GM18907 (cell line): ENCODE data around the gene HIP1.
A peak's percentile ranks its signal among the peaks of the same experiment; 100 is the strongest.
"Not testable (repeated sequence)": the region's sequence is repeated elsewhere in the genome, so short reads cannot be mapped to it uniquely, and the experiment has no call there.

Source experiments
- ATAC-seq: cut with Tn5 transposase; IDR thresholded peaks from one replicate; pipeline ENCODE4 v1.9.1; 2021; ENCODE audit warnings: mild to moderate bottlenecking, moderate library complexity; ENCODE audit not compliant: unreplicated experiment

The HIP1 gene

GRCh38 chr7:75646571-75647102 is 92.1 kb downstream of the HIP1 start:
- ATAC-seq, result no peak

GRCh38 chr7:75645570-75645969 is 93.2 kb downstream of the HIP1 start:
- no peak for ATAC-seq

GRCh38 chr7:75644589-75644988 is 94.2 kb downstream of the HIP1 start:
- no peak for ATAC-seq

- ATAC-seq, result no peak
These were observed 95.8 kb downstream of the HIP1 start for GRCh38 chr7:75642810-75643486.

GRCh38 chr7:75640201-75640600 is 98.5 kb downstream of the HIP1 start:
- no peak for ATAC-seq

GRCh38 chr7:75639886-75640190 is 98.9 kb downstream of the HIP1 start:
- ATAC-seq, result no peak

- ATAC-seq, result no peak
These were observed 99.5 kb downstream of the HIP1 start for GRCh38 chr7:75639071-75639885.

GRCh38 chr7:75638594-75639070 is 100.1 kb downstream of the HIP1 start:
- no peak for ATAC-seq

- no peak for ATAC-seq
These were observed 100.7 kb downstream of the HIP1 start for GRCh38 chr7:75637854-75638593.

GRCh38 chr7:75635036-75635435 is 103.7 kb downstream of the HIP1 start:
- ATAC-seq, result no peak

- not testable (repeated sequence) for ATAC-seq
These were observed 106.2 kb downstream of the HIP1 start for GRCh38 chr7:75632587-75632986.

- no peak for ATAC-seq
These were observed 107.0 kb downstream of the HIP1 start for GRCh38 chr7:75631711-75632110.

- ATAC-seq, result no peak
These were observed 108.2 kb downstream of the HIP1 start for GRCh38 chr7:75630549-75630948.

GRCh38 chr7:75629044-75629443 is 109.7 kb downstream of the HIP1 start:
- ATAC-seq, result no peak

GRCh38 chr7:75628055-75628454 is 110.7 kb downstream of the HIP1 start:
- ATAC-seq, result no peak

GRCh38 chr7:75626954-75627353 is 111.8 kb downstream of the HIP1 start:
- no peak for ATAC-seq

GRCh38 chr7:75625868-75626267 is 112.9 kb downstream of the HIP1 start:
- no peak for ATAC-seq

- no peak for ATAC-seq
These were observed 114.5 kb downstream of the HIP1 start for GRCh38 chr7:75624134-75624832.

- no peak for ATAC-seq
These were observed 115.2 kb downstream of the HIP1 start for GRCh38 chr7:75623390-75624133.

GRCh38 chr7:75621124-75621523 is 117.6 kb downstream of the HIP1 start:
- peak; percentile 57 for ATAC-seq
